Astrocyte (in vitro differentiated cells and primary cell): ENCODE results near the gene EN1. TPM values are rescaled to one million over a fixed set of nuclear protein-coding genes. Genes with fewer than 3 reads are reported as not detected.

ENCODE experiments used
- DNase-seq: peaks from one replicate; pipeline ENCODE4 v3.0.0-alpha.2; 2010; ENCODE audit warnings: low read depth
- FAIRE-seq: peaks from 2 replicates; lab custom pipeline; 2011; peaks lifted over from hg19 to GRCh38; lab: Jason Lieb, UNC
- H2AFZ ChIP-seq: 2 replicates; pipeline ENCODE4 v1.6.0; 2012; ENCODE audit warnings: low read depth, low read length, inconsistent platforms
- H3K27ac ChIP-seq: 2 replicates; pipeline ENCODE4 v1.5.1; 2011; ENCODE audit warnings: low read depth, low read length, inconsistent platforms
- H3K27me3 ChIP-seq: 2 replicates; pipeline ENCODE4 v1.6.0; 2011; ENCODE audit warnings: low read length, inconsistent platforms; ENCODE audit not compliant: insufficient read depth
- H3K36me3 ChIP-seq: 2 replicates; pipeline ENCODE4 v1.5.1; 2011; ENCODE audit warnings: low read length, inconsistent platforms; ENCODE audit not compliant: insufficient read depth
- H3K4me1 ChIP-seq: 2 replicates; pipeline ENCODE4 v1.5.1; 2011; ENCODE audit warnings: low read length, inconsistent platforms; ENCODE audit not compliant: insufficient read depth
- H3K4me2 ChIP-seq: 2 replicates; pipeline ENCODE4 v1.6.0; 2012; ENCODE audit warnings: low read length, inconsistent platforms
- H3K4me3 ChIP-seq: 2 replicates; pipeline ENCODE4 v1.5.1; 2011; ENCODE audit warnings: low read depth, mild to moderate bottlenecking, low read length, inconsistent platforms; ENCODE audit not compliant: insufficient read depth
- H3K79me2 ChIP-seq: 2 replicates; pipeline ENCODE4 v1.6.0; 2012; ENCODE audit warnings: mild to moderate bottlenecking, low read length, inconsistent platforms; ENCODE audit not compliant: insufficient read depth
- H3K9ac ChIP-seq: 2 replicates; pipeline ENCODE4 v1.6.0; 2012; ENCODE audit warnings: mild to moderate bottlenecking, low read length, inconsistent platforms
- H3K9me3 ChIP-seq: 2 replicates; pipeline ENCODE4 v1.5.1; 2012; ENCODE audit warnings: low read depth, mild to moderate bottlenecking, low read length, inconsistent platforms; ENCODE audit not compliant: insufficient read depth
- H4K20me1 ChIP-seq: 2 replicates; pipeline ENCODE4 v1.6.0; 2012; ENCODE audit warnings: low read length, inconsistent platforms; ENCODE audit not compliant: insufficient read depth
- H3K27ac Mint-ChIP-seq: one replicate; pipeline ENCODE4 v1.8.0; 2021; ENCODE audit warnings: mild to moderate bottlenecking, mixed read lengths; ENCODE audit not compliant: unreplicated experiment
- H3K27me3 Mint-ChIP-seq: one replicate; pipeline ENCODE4 v1.8.0; 2021; ENCODE audit warnings: low read depth, mixed read lengths; ENCODE audit not compliant: unreplicated experiment
- H3K36me3 Mint-ChIP-seq: one replicate; pipeline ENCODE4 v1.8.0; 2021; ENCODE audit warnings: low read depth, mixed read lengths; ENCODE audit not compliant: unreplicated experiment
- H3K4me1 Mint-ChIP-seq: one replicate; pipeline ENCODE4 v1.8.0; 2021; ENCODE audit warnings: low read depth, mixed read lengths; ENCODE audit not compliant: unreplicated experiment
- H3K4me3 Mint-ChIP-seq: one replicate; pipeline ENCODE4 v1.8.0; 2021; ENCODE audit warnings: mild to moderate bottlenecking, moderate library complexity, mixed read lengths; ENCODE audit not compliant: unreplicated experiment
- H3K9me3 Mint-ChIP-seq: one replicate; pipeline ENCODE4 v1.8.0; 2021; ENCODE audit warnings: mild to moderate bottlenecking, mixed read lengths; ENCODE audit not compliant: unreplicated experiment
- EZH2 ChIP-seq: IDR thresholded peaks from 2 replicates; pipeline ENCODE4 v1.6.1; 2012; ENCODE audit warnings: mild to moderate bottlenecking, low read length, inconsistent platforms; ENCODE audit not compliant: insufficient read depth
- total RNA-seq: library from RNA; stranded (reverse); gene quantifications from 2 replicates; pipeline ENCODE4 v1.2.1, GENCODE V29; 2021
- TF ChIP-seq, protein P1 (sequence below): IDR thresholded peaks from 2 replicates; pipeline ENCODE4 v1.5.1; 2011; ENCODE audit warnings: low read depth, mild to moderate bottlenecking, inconsistent platforms, low read length, moderate library complexity; ENCODE audit not compliant: insufficient read depth

Gene EN1
- total RNA-seq, 1 donor from 2014 or later, result 0.09 TPM

DNA sequence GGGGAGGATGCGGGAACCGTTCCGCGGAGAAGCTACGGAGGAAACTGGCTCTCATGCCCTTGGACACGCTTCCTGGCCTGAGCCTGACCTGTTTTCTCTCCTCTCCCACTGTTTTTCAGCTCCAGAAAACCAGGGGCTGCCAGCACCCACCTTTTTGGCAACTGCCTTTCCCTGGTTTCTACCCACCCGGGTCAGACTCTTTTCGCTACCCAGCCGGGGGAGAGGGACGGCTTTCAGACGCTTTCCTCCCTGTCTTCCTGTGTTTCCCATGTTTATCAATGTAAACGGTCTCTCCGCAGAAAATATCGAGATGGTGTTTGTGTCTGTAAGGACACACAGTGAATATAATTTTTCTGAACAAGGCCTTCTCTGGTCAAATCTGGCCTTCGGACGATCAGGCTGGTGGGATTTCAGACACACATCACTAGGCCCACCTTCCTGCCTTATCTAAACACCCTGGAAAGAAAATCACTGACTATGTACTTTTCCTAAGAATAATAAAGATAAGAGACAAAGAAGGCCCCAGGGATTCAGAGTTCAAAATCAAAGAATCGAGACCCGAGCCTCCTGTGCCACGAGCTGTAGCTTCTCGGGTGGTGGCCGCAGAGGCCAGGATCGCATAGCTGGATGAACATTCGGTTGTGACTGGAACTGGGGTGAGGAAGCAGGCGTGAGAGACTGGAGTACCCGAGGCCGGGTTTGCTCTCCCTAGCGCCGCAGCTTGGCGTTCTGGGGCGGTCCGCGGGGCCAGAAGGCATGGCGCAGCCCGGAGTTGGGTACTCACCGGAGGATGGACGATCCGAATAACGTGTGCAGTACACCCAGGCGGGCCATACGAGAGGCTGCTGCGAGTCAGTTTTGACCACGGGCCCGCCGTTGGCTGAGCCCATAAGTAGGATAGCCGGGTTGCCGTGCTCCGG, 1.7 kb downstream of the EN1 start:
- no peak for FAIRE-seq
- Histone ChIP-seq H4K20me1 (peaks cover 17% of the 10 kb centered on the region), H3K9ac (peak overlapping the region; percentile 83), H3K4me3 (peak overlapping the region; percentile 65), H3K4me1 (peaks cover 6% of the 10 kb centered on the region), H3K4me2 (peak overlapping the region; percentile 77), H3K79me2 (peaks cover 50% of the 10 kb centered on the region), H3K36me3 (no peaks in the 10 kb centered on the region), H3K9me3 (no peaks in the 10 kb centered on the region), H3K27me3 (peaks cover 82% of the 10 kb centered on the region), H3K27ac (peak overlapping the region; percentile 66), H2AFZ (peak overlapping the region; percentile 47)
- Mint-ChIP-seq H3K27me3 (peaks cover 81% of the 10 kb centered on the region), H3K4me3 (no peak overlapping the region), H3K4me1 (peaks cover 5% of the 10 kb centered on the region), H3K9me3 (peaks cover 36% of the 10 kb centered on the region), H3K27ac (peak overlapping the region; percentile 86), H3K36me3 (peaks cover 2% of the 10 kb centered on the region)
- TF ChIP-seq EZH2, result peak; percentile 64
- TF ChIP-seq, protein P1, sequence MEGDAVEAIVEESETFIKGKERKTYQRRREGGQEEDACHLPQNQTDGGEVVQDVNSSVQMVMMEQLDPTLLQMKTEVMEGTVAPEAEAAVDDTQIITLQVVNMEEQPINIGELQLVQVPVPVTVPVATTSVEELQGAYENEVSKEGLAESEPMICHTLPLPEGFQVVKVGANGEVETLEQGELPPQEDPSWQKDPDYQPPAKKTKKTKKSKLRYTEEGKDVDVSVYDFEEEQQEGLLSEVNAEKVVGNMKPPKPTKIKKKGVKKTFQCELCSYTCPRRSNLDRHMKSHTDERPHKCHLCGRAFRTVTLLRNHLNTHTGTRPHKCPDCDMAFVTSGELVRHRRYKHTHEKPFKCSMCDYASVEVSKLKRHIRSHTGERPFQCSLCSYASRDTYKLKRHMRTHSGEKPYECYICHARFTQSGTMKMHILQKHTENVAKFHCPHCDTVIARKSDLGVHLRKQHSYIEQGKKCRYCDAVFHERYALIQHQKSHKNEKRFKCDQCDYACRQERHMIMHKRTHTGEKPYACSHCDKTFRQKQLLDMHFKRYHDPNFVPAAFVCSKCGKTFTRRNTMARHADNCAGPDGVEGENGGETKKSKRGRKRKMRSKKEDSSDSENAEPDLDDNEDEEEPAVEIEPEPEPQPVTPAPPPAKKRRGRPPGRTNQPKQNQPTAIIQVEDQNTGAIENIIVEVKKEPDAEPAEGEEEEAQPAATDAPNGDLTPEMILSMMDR, result no peak
- DNase-seq, result no peak

GRCh38 chr2:118845005-118845521, 2.4 kb downstream of the EN1 start:
- Mint-ChIP-seq H3K9me3 (peaks cover 33% of the 10 kb centered on the region), H3K4me3 (peak overlapping the region; percentile 50), H3K36me3 (peaks cover 2% of the 10 kb centered on the region), H3K4me1 (peaks cover 5% of the 10 kb centered on the region), H3K27me3 (peaks cover 81% of the 10 kb centered on the region), H3K27ac (peak overlapping the region; percentile 86)
- peak overlapping the region; percentile 83 for H3K9ac ChIP-seq
- TF ChIP-seq, protein P1, result no peak
- peak; percentile 52 for TF ChIP-seq EZH2
- peaks cover 82% of the 10 kb centered on the region for H3K27me3 ChIP-seq
- peak overlapping the region; percentile 65 for H3K4me3 ChIP-seq
- peak overlapping the region; percentile 77 for H3K4me2 ChIP-seq
- peaks cover 22% of the 10 kb centered on the region for H4K20me1 ChIP-seq
- FAIRE-seq (no peak), DNase-seq (no peak)
- H3K27ac ChIP-seq, result peak overlapping the region; percentile 66
- no peaks in the 10 kb centered on the region for H3K36me3 ChIP-seq
- H3K9me3 ChIP-seq, result no peaks in the 10 kb centered on the region
- H3K79me2 ChIP-seq, result peaks cover 58% of the 10 kb centered on the region
- H3K4me1 ChIP-seq, result peaks cover 6% of the 10 kb centered on the region
- H2AFZ ChIP-seq, result peak overlapping the region; percentile 47
